ENCODE results near the gene RALA.

DNA sequence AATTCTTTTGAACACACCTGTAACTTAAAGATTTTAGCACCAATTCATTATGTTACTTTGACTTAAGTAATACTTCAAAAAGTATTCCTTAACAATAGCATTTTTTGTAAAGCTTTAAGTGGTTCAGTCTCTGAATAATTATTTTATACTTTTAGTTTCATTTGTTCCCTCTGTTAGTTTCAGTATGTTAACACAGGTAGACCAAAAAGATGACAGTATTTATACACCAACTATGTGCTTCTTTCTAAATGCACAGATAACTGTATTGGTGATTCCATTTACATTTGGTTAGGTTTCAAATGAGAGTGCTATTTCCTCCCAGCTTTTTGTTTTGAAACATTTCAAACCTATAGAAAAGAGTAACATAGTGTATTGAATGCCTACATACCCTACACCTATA, 14.0 kb downstream of the RALA start:
- TF ChIP-seq, protein P1, sequence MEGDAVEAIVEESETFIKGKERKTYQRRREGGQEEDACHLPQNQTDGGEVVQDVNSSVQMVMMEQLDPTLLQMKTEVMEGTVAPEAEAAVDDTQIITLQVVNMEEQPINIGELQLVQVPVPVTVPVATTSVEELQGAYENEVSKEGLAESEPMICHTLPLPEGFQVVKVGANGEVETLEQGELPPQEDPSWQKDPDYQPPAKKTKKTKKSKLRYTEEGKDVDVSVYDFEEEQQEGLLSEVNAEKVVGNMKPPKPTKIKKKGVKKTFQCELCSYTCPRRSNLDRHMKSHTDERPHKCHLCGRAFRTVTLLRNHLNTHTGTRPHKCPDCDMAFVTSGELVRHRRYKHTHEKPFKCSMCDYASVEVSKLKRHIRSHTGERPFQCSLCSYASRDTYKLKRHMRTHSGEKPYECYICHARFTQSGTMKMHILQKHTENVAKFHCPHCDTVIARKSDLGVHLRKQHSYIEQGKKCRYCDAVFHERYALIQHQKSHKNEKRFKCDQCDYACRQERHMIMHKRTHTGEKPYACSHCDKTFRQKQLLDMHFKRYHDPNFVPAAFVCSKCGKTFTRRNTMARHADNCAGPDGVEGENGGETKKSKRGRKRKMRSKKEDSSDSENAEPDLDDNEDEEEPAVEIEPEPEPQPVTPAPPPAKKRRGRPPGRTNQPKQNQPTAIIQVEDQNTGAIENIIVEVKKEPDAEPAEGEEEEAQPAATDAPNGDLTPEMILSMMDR (IDR thresholded peaks at IDR 0.05), result no peak
- no peak for TF ChIP-seq POLR2A (IDR thresholded peaks at IDR 0.05)
